Stimulated activated CD4-positive, alpha-beta T cell treated with anti-CD3 and anti-CD28 coated beads, Interleukin-1b, Interleukin-23, amount 100 ng/mL, for 24 hours (primary cell): Measurements from ENCODE around the gene PNPLA3.

Experiments
- DNase-seq, 4 experiments: peaks; one replicate each; pipeline ENCODE4 v3.0.0-alpha.2; 2020; ENCODE audit warnings: low read depth in 4 of 4, low spot score in 1 of 4

Gene PNPLA3

GRCh38 chr22:43956805-43957463 lies 33.3 kb downstream of the PNPLA3 start:
- DNase-seq = no peak

- no peak for DNase-seq
These were observed 34.3 kb downstream of the PNPLA3 start for GRCh38 chr22:43957871-43958270.

GRCh38 chr22:43964314-43964857 lies 40.8 kb downstream of the PNPLA3 start:
- no peak for DNase-seq

- DNase-seq = no peak
These were observed 43.5 kb downstream of the PNPLA3 start for GRCh38 chr22:43967069-43967468.

GRCh38 chr22:43968614-43969013 lies 45.0 kb downstream of the PNPLA3 start:
- DNase-seq = no peak

- no peak for DNase-seq
These were observed 45.6 kb downstream of the PNPLA3 start for GRCh38 chr22:43969021-43969878.

GRCh38 chr22:43969989-43970755 lies 46.6 kb downstream of the PNPLA3 start:
- DNase-seq = no peak

GRCh38 chr22:43971112-43971511 lies 47.5 kb downstream of the PNPLA3 start:
- DNase-seq = no peak

GRCh38 chr22:43972931-43973462 lies 49.4 kb downstream of the PNPLA3 start:
- no peak for DNase-seq

- no peak for DNase-seq
These were observed 50.5 kb downstream of the PNPLA3 start for GRCh38 chr22:43974028-43974545.

GRCh38 chr22:43975041-43975440 lies 51.4 kb downstream of the PNPLA3 start:
- DNase-seq = no peak

- no peak for DNase-seq
These were observed 53.5 kb downstream of the PNPLA3 start for GRCh38 chr22:43976861-43977795.

GRCh38 chr22:43978558-43978957 lies 55.0 kb downstream of the PNPLA3 start:
- DNase-seq = no peak

GRCh38 chr22:43980579-43980978 lies 57.0 kb downstream of the PNPLA3 start:
- no peak for DNase-seq

GRCh38 chr22:43980996-43981395 lies 57.4 kb downstream of the PNPLA3 start:
- no peak for DNase-seq

- no peak for DNase-seq
These were observed 60.2 kb downstream of the PNPLA3 start for GRCh38 chr22:43983808-43984207.

GRCh38 chr22:43985532-43985931 lies 61.9 kb downstream of the PNPLA3 start:
- DNase-seq = no peak

GRCh38 chr22:43988116-43988820 lies 64.7 kb downstream of the PNPLA3 start:
- no peak for DNase-seq

- no peak for DNase-seq
These were observed 65.4 kb downstream of the PNPLA3 start for GRCh38 chr22:43988960-43989359.
